Lower lobe of right lung (tissue), 2 donors: ENCODE results near the gene SSUH2. TPM values are rescaled to one million over a fixed set of nuclear protein-coding genes. Genes with fewer than 3 reads are reported as not detected.

Experiments
- ATAC-seq, 2 donors: fragments of 200-7000 bp; cut with Tn5 transposase; one replicate each; pipeline ENCODE4 v1.9.1; 2020 to 2022; ENCODE audit warnings: mild to moderate bottlenecking in 2 of 2, moderate library complexity in 2 of 2
- DNase-seq: peaks from one replicate; pipeline ENCODE4 v3.0.0-alpha.2; 2020
- H3K27ac ChIP-seq: fragments of 200-600 bp; one replicate; pipeline ENCODE4 v1.8.0; 2022
- H3K27me3 ChIP-seq: fragments of 200-600 bp; one replicate; pipeline ENCODE4 v1.8.0; 2022; ENCODE audit warnings: low read depth
- H3K36me3 ChIP-seq: fragments of 200-600 bp; one replicate; pipeline ENCODE4 v1.8.0; 2022; ENCODE audit warnings: mild to moderate bottlenecking
- H3K4me1 ChIP-seq: fragments of 200-600 bp; one replicate; pipeline ENCODE4 v1.8.0; 2022
- H3K4me3 ChIP-seq: fragments of 200-600 bp; one replicate; pipeline ENCODE4 v1.8.0; 2022; ENCODE audit warnings: mild to moderate bottlenecking
- H3K9me3 ChIP-seq: fragments of 200-600 bp; one replicate; pipeline ENCODE4 v1.8.0; 2022
- CTCF ChIP-seq: fragments of 200-600 bp; IDR thresholded peaks from one replicate; pipeline ENCODE4 v1.8.0; 2022; ENCODE audit warnings: antibody characterized with exemption, mild to moderate bottlenecking
- intact Hi-C: fragments of 100-400 bp; cut with DNase I; formaldehyde crosslinking; loops from one replicate; pipeline ENCODE4 v1.11.0; 2022
- total RNA-seq: library from RNA; stranded (reverse); fragmentation: NEBNext Ultra II Directional; extraction: Animal tissue kit (Norgen Biotek cat#: 25700); gene quantifications from one replicate; pipeline ENCODE4 v1.2.1, GENCODE V29; 2021
- donor health status: DM: no; HTN: yes; CAD: no; lungs with severe emphysema.

SSUH2 gene
- total RNA-seq, 1 donor from 2014 or later, result not detected

GRCh38 chr3:8618950-8619349 lies 25.6 kb downstream of the SSUH2 start:
- intact Hi-C loops, result no loop called here
- ATAC-seq (no peak), DNase-seq (no peak)
- Histone ChIP-seq H3K27ac (no peak overlapping the region), H3K36me3 (no peaks in the 10 kb centered on the region), H3K9me3 (no peaks in the 10 kb centered on the region), H3K4me1 (peaks cover 12% of the 10 kb centered on the region), H3K27me3 (no peaks in the 10 kb centered on the region), H3K4me3 (no peak overlapping the region)
- TF ChIP-seq CTCF, result no peak

GRCh38 chr3:8617921-8618320 lies 26.7 kb downstream of the SSUH2 start:
- Histone ChIP-seq H3K27me3 (no peaks in the 10 kb centered on the region), H3K4me1 (peaks cover 6% of the 10 kb centered on the region), H3K27ac (no peak overlapping the region), H3K4me3 (no peak overlapping the region), H3K9me3 (no peaks in the 10 kb centered on the region), H3K36me3 (no peaks in the 10 kb centered on the region)
- intact Hi-C loops, result no loop called here
- DNase-seq (no peak), ATAC-seq (peak in 1 of 2 donors; percentile 23)
- TF ChIP-seq CTCF, result no peak

GRCh38 chr3:8610951-8611350 lies 33.6 kb downstream of the SSUH2 start:
- no peak for ATAC-seq
- H3K27ac ChIP-seq, result no peak overlapping the region
- H3K9me3 ChIP-seq, result no peaks in the 10 kb centered on the region
- H3K36me3 ChIP-seq, result no peaks in the 10 kb centered on the region
- TF ChIP-seq CTCF, result no peak
- no peaks in the 10 kb centered on the region for H3K27me3 ChIP-seq
- H3K4me3 ChIP-seq, result no peak overlapping the region
- peaks cover 16% of the 10 kb centered on the region for H3K4me1 ChIP-seq
- DNase-seq, result no peak
- intact Hi-C loops, result no loop called here

GRCh38 chr3:8608791-8609467 lies 35.7 kb downstream of the SSUH2 start:
- intact Hi-C loops, result no loop called here
- H3K27ac ChIP-seq, result no peak overlapping the region
- H3K4me3 ChIP-seq, result no peak overlapping the region
- ATAC-seq (no peak), DNase-seq (no peak)
- no peaks in the 10 kb centered on the region for H3K36me3 ChIP-seq
- H3K9me3 ChIP-seq, result no peaks in the 10 kb centered on the region
- H3K4me1 ChIP-seq, result peaks cover 16% of the 10 kb centered on the region
- H3K27me3 ChIP-seq, result no peaks in the 10 kb centered on the region
- no peak for TF ChIP-seq CTCF

GRCh38 chr3:8608041-8608790 lies 36.4 kb downstream of the SSUH2 start:
- no peak overlapping the region for H3K27ac ChIP-seq
- no peak for TF ChIP-seq CTCF
- no peak overlapping the region for H3K4me3 ChIP-seq
- ATAC-seq, result peak; percentile 8 to 27
- peaks cover 16% of the 10 kb centered on the region for H3K4me1 ChIP-seq
- DNase-seq, result no peak
- no peaks in the 10 kb centered on the region for H3K27me3 ChIP-seq
- no peaks in the 10 kb centered on the region for H3K9me3 ChIP-seq
- intact Hi-C loops, result no loop called here
- no peaks in the 10 kb centered on the region for H3K36me3 ChIP-seq
